GM12878 (cell line): ENCODE data around the gene ADAMTS19.

ENCODE experiments used
- CBFB ChIP-seq: IDR thresholded peaks from 2 replicates; pipeline ENCODE4 v1.6.1; 2016; ENCODE audit warnings: antibody characterized with exemption, low read depth
- EP300 ChIP-seq, 2 experiments: fragments of 150-350 bp in 1 of 2; IDR thresholded peaks; 2 replicates each; pipeline ENCODE4 v1.6.1; 2011 to 2012; ENCODE audit warnings: low read depth in 2 of 2, low read length in 2 of 2, borderline replicate concordance in 1 of 2, improper control_type of control experiment in 1 of 2, inconsistent platforms in 1 of 2; ENCODE audit not compliant: control insufficient read depth in 1 of 2
- EZH2 ChIP-seq: IDR thresholded peaks from 2 replicates; pipeline ENCODE4 v1.6.1; 2012; ENCODE audit warnings: low read depth, mild to moderate bottlenecking, control low read depth, inconsistent platforms, low read length, borderline replicate concordance; ENCODE audit not compliant: control insufficient read depth
- KDM1A ChIP-seq: fragments of 200-600 bp; sonication (generic); IDR thresholded peaks from 2 replicates; pipeline ENCODE4 v1.6.1; 2016; ENCODE audit warnings: borderline replicate concordance
- NRF1 ChIP-seq: conservative IDR thresholded peaks from 2 replicates; pipeline ENCODE4 v1.6.1; 2011; ENCODE audit warnings: mild to moderate bottlenecking, low read depth, low read length, improper control_type of control experiment
- POLR2A ChIP-seq: IDR thresholded peaks from 2 replicates; pipeline ENCODE4 v1.6.1; 2011; ENCODE audit warnings: low read depth, mild to moderate bottlenecking, low read length
- RAD21 ChIP-seq: IDR thresholded peaks from 2 replicates; pipeline ENCODE4 v1.6.1; 2011; ENCODE audit warnings: mild to moderate bottlenecking, low read depth, low read length, moderate library complexity; ENCODE audit not compliant: insufficient read depth
- SIN3A ChIP-seq: IDR thresholded peaks from 2 replicates; pipeline ENCODE4 v1.6.1; 2012; ENCODE audit warnings: low read depth, low read length, improper control_type of control experiment
- SRF ChIP-seq, 2 experiments: IDR thresholded peaks; 2 replicates each; pipeline ENCODE4 v1.6.1; 2011; ENCODE audit warnings: low read depth in 2 of 2, low read length in 2 of 2, mild to moderate bottlenecking in 1 of 2, moderate library complexity in 1 of 2
- SUZ12 ChIP-seq: fragments of 200-600 bp; sonication (generic); IDR thresholded peaks from one replicate; pipeline ENCODE4 v1.6.1; 2018; ENCODE audit warnings: antibody characterized with exemption, mild to moderate bottlenecking; ENCODE audit not compliant: unreplicated experiment
- TF ChIP-seq, protein P1 (sequence below): IDR thresholded peaks from 2 replicates; pipeline ENCODE4 v1.6.1; 2012; ENCODE audit warnings: mild to moderate bottlenecking, low read depth, low read length
- TF ChIP-seq, protein P2 (sequence below), 3 experiments: IDR thresholded peaks in 2 of 3; conservative IDR thresholded peaks in 1 of 3; 2 replicates each; pipeline ENCODE4 v1.5.1; 2011; ENCODE audit warnings: low read depth in 3 of 3, low read length in 3 of 3, mild to moderate bottlenecking in 3 of 3, control low read depth in 2 of 3, moderate library complexity in 2 of 3, inconsistent platforms in 1 of 3, mixed read lengths in 1 of 3; ENCODE audit not compliant: control insufficient read depth in 2 of 3, insufficient read depth in 1 of 3; ENCODE audit errors: extremely low read depth in 1 of 3

GRCh38 chr5:129653057-129653375, 192.9 kb downstream of the ADAMTS19 start:
- TF ChIP-seq, protein P1, sequence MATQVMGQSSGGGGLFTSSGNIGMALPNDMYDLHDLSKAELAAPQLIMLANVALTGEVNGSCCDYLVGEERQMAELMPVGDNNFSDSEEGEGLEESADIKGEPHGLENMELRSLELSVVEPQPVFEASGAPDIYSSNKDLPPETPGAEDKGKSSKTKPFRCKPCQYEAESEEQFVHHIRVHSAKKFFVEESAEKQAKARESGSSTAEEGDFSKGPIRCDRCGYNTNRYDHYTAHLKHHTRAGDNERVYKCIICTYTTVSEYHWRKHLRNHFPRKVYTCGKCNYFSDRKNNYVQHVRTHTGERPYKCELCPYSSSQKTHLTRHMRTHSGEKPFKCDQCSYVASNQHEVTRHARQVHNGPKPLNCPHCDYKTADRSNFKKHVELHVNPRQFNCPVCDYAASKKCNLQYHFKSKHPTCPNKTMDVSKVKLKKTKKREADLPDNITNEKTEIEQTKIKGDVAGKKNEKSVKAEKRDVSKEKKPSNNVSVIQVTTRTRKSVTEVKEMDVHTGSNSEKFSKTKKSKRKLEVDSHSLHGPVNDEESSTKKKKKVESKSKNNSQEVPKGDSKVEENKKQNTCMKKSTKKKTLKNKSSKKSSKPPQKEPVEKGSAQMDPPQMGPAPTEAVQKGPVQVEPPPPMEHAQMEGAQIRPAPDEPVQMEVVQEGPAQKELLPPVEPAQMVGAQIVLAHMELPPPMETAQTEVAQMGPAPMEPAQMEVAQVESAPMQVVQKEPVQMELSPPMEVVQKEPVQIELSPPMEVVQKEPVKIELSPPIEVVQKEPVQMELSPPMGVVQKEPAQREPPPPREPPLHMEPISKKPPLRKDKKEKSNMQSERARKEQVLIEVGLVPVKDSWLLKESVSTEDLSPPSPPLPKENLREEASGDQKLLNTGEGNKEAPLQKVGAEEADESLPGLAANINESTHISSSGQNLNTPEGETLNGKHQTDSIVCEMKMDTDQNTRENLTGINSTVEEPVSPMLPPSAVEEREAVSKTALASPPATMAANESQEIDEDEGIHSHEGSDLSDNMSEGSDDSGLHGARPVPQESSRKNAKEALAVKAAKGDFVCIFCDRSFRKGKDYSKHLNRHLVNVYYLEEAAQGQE = no peak
- TF ChIP-seq, protein P2, sequence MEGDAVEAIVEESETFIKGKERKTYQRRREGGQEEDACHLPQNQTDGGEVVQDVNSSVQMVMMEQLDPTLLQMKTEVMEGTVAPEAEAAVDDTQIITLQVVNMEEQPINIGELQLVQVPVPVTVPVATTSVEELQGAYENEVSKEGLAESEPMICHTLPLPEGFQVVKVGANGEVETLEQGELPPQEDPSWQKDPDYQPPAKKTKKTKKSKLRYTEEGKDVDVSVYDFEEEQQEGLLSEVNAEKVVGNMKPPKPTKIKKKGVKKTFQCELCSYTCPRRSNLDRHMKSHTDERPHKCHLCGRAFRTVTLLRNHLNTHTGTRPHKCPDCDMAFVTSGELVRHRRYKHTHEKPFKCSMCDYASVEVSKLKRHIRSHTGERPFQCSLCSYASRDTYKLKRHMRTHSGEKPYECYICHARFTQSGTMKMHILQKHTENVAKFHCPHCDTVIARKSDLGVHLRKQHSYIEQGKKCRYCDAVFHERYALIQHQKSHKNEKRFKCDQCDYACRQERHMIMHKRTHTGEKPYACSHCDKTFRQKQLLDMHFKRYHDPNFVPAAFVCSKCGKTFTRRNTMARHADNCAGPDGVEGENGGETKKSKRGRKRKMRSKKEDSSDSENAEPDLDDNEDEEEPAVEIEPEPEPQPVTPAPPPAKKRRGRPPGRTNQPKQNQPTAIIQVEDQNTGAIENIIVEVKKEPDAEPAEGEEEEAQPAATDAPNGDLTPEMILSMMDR (IDR thresholded peaks at IDR 0.05 in 2 of 3, conservative IDR thresholded peaks at IDR 0.05 in 1 of 3; ENCODE audit: control insufficient read depth in 2 of 3, extremely low read depth in 1 of 3, insufficient read depth in 1 of 3, low read depth in 3 of 3, low read length in 3 of 3) = no peak
- TF ChIP-seq NRF1 (no peak), EP300 (IDR thresholded peaks at IDR 0.05; ENCODE audit: borderline replicate concordance in 1 of 2, control insufficient read depth in 1 of 2, low read depth in 2 of 2, low read length in 2 of 2) (no peak), RAD21 (no peak), SUZ12 (no peak), POLR2A (no peak), SRF (IDR thresholded peaks at IDR 0.05; ENCODE audit: low read depth in 2 of 2, low read length in 2 of 2) (no peak), SIN3A (no peak), KDM1A (no peak), EZH2 (no peak), CBFB (no peak)
